ENCODE results near the gene ZBTB2.
A peak's percentile ranks its signal among the peaks of the same experiment; 100 is the strongest.

Gene ZBTB2

DNA sequence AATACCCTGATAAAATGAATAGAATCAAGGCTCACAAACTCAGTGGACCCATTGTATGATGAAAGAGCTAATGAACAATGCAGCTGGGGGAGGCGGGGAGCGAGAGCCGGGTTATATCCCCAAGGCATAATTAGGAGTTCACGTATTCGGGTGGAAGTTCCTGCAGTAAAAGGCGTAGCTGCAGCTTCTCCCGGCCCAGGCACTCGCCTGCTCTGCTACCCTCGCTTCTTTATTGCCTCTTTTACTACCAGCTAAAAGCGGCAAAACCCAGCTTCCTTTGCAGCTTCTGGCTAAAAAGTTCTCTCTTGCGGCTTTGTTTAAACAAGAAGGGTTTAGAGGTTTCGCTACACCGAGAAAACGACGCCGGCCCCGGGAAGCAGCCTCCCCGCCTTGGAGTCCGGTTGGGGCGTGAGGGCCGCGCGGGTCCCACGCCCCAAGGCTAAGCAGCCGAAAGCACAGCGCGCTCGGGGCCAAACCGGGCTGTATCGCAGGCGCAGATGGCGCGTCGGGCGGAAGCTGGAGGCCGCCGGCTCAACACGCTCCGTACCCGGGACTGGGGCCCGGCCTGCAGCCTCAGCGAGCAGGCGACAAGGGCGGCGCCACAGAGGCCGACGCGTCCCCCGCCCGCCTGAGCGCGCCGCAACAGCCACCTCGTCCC, 1.6 kb downstream of the ZBTB2 start (continued):
- TF ChIP-seq, protein P1, sequence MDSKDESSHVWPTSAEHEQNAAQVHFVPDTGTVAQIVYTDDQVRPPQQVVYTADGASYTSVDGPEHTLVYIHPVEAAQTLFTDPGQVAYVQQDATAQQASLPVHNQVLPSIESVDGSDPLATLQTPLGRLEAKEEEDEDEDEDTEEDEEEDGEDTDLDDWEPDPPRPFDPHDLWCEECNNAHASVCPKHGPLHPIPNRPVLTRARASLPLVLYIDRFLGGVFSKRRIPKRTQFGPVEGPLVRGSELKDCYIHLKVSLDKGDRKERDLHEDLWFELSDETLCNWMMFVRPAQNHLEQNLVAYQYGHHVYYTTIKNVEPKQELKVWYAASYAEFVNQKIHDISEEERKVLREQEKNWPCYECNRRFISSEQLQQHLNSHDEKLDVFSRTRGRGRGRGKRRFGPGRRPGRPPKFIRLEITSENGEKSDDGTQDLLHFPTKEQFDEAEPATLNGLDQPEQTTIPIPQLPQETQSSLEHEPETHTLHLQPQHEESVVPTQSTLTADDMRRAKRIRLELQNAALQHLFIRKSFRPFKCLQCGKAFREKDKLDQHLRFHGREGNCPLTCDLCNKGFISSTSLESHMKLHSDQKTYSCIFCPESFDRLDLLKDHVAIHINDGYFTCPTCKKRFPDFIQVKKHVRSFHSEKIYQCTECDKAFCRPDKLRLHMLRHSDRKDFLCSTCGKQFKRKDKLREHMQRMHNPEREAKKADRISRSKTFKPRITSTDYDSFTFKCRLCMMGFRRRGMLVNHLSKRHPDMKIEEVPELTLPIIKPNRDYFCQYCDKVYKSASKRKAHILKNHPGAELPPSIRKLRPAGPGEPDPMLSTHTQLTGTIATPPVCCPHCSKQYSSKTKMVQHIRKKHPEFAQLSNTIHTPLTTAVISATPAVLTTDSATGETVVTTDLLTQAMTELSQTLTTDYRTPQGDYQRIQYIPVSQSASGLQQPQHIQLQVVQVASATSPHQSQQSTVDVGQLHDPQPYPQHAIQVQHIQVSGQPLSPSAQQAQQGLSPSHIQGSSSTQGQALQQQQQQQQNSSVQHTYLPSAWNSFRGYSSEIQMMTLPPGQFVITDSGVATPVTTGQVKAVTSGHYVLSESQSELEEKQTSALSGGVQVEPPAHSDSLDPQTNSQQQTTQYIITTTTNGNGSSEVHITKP (tag by site-specific recombination; IDR thresholded peaks at IDR 0.05): no peak
- no peak for TF ChIP-seq ZNF23 (tag by site-specific recombination; IDR thresholded peaks at IDR 0.05; ENCODE audit: borderline replicate concordance)
- no peak for TF ChIP-seq RBAK (tag by site-specific recombination; IDR thresholded peaks at IDR 0.05)
- TF ChIP-seq, protein P2, sequence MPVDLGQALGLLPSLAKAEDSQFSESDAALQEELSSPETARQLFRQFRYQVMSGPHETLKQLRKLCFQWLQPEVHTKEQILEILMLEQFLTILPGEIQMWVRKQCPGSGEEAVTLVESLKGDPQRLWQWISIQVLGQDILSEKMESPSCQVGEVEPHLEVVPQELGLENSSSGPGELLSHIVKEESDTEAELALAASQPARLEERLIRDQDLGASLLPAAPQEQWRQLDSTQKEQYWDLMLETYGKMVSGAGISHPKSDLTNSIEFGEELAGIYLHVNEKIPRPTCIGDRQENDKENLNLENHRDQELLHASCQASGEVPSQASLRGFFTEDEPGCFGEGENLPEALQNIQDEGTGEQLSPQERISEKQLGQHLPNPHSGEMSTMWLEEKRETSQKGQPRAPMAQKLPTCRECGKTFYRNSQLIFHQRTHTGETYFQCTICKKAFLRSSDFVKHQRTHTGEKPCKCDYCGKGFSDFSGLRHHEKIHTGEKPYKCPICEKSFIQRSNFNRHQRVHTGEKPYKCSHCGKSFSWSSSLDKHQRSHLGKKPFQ (tag by site-specific recombination; IDR thresholded peaks at IDR 0.05): 0 out of 2 replicates have a peak, but pooled peaks have one; percentile 19
- no peak for TF ChIP-seq ZNF624 (tag by site-specific recombination; IDR thresholded peaks at IDR 0.05)
- TF ChIP-seq ZNF626 (tag by site-specific recombination; IDR thresholded peaks at IDR 0.05): no peak
- TF ChIP-seq ZNF843 (tag by site-specific recombination; IDR thresholded peaks at IDR 0.05): no peak
- peak; percentile 43 for TF ChIP-seq SP2 (tag by site-specific recombination; IDR thresholded peaks at IDR 0.05)
- peak; percentile 88 for TF ChIP-seq ZNF2 (tag by site-specific recombination; IDR thresholded peaks at IDR 0.05)
- TF ChIP-seq, protein P3, sequence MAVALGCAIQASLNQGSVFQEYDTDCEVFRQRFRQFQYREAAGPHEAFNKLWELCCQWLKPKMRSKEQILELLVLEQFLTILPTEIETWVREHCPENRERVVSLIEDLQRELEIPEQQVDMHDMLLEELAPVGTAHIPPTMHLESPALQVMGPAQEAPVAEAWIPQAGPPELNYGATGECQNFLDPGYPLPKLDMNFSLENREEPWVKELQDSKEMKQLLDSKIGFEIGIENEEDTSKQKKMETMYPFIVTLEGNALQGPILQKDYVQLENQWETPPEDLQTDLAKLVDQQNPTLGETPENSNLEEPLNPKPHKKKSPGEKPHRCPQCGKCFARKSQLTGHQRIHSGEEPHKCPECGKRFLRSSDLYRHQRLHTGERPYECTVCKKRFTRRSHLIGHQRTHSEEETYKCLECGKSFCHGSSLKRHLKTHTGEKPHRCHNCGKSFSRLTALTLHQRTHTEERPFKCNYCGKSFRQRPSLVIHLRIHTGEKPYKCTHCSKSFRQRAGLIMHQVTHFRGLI (tag by site-specific recombination; IDR thresholded peaks at IDR 0.05): peak; percentile 91
- TF ChIP-seq SETDB1 (IDR thresholded peaks at IDR 0.05; ENCODE audit: insufficient read length, low read length): no peak
- TF ChIP-seq ZFP69B (tag by site-specific recombination; IDR thresholded peaks at IDR 0.05): peak; percentile 76
- peak; percentile 82 for TF ChIP-seq SP7 (tag by site-specific recombination; IDR thresholded peaks at IDR 0.05)
- TF ChIP-seq ZNF585B (tag by site-specific recombination; IDR thresholded peaks at IDR 0.05): no peak
- TF ChIP-seq ZNF350 (tag by site-specific recombination; IDR thresholded peaks at IDR 0.05): no peak
- no peak for TF ChIP-seq ZNF555 (tag by site-specific recombination; conservative IDR thresholded peaks at IDR 0.05)
- TF ChIP-seq, protein P4, sequence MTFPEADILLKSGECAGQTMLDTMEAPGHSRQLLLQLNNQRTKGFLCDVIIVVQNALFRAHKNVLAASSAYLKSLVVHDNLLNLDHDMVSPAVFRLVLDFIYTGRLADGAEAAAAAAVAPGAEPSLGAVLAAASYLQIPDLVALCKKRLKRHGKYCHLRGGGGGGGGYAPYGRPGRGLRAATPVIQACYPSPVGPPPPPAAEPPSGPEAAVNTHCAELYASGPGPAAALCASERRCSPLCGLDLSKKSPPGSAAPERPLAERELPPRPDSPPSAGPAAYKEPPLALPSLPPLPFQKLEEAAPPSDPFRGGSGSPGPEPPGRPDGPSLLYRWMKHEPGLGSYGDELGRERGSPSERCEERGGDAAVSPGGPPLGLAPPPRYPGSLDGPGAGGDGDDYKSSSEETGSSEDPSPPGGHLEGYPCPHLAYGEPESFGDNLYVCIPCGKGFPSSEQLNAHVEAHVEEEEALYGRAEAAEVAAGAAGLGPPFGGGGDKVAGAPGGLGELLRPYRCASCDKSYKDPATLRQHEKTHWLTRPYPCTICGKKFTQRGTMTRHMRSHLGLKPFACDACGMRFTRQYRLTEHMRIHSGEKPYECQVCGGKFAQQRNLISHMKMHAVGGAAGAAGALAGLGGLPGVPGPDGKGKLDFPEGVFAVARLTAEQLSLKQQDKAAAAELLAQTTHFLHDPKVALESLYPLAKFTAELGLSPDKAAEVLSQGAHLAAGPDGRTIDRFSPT (tag by site-specific recombination; IDR thresholded peaks at IDR 0.05): 0 out of 2 replicates have a peak, but pooled peaks have one; percentile 8

All from HEK293 (cell line).